ENCODE data around the gene SCG3.

Gene SCG3

DNA sequence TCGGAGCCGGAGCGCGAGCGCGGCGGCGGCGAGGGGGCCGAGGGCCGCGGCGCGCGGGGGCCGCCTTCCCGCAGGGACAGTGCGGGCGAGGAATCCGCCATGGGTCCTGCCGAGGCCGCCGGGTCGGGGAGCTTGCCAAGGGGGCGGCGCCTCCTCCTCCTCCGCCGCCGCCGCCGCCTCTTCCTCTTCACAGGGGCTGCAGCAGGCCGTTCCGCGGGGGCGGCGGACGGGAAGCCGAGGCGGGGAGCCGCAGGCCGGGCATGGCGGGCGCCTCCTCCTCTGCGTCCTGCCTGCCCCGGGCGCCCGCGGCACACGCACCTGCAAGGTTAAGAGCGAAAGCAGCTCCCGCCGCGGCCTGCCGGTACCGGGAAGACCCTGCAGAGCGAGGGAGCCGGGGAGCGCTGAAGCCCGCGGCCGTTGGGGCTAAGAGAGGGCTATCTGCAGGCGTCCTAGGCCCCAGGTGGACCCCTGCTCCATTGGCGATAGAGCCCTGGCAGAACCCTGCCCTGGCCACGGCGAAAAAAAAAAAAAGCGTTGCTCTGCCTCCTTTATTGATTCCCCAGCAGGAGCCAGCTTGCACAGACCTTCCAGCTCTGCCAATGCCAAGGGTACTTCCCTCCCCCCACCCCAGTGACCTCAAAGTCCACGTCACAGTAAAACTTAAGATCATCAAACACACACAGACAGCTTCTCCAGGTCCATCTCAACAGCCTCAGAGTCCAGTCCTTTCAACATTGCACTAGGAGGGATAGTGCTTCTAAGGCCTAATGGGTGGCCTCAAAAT, 56.4 kb downstream of the SCG3 start, which contains the start of gene LYSMD2:
Gene LYSMD2, minus strand, starts transcription at position 134 of the 784 bp plus-strand sequence. Its CDS starts 33 bp downstream, at position 101.
- H3K9me3 ChIP-seq (ENCODE audit: insufficient read depth, low read length) = no peaks in the 10 kb centered on the region
- no peak for DNase-seq (ENCODE audit: low read depth, low spot score)
- no peaks in the 10 kb centered on the region for H3K36me3 ChIP-seq (ENCODE audit: insufficient read depth, insufficient read length, low read length)
- H3K4me1 ChIP-seq (ENCODE audit: insufficient read depth, insufficient read length) = no peaks in the 10 kb centered on the region
- peak within 1 kb of the TSS; percentile 51 for H3K4me3 ChIP-seq (ENCODE audit: insufficient read length, low read depth)
- TF ChIP-seq YY1 (IDR thresholded peaks at IDR 0.05; ENCODE audit: insufficient read depth, insufficient read length) (no peak), ZNF274 (IDR thresholded peaks at IDR 0.05; ENCODE audit: low read depth, low read length) (no peak), SUZ12 (IDR thresholded peaks at IDR 0.05; ENCODE audit: extremely low read depth, insufficient read depth, insufficient read length) (no peak)
- H3K27me3 ChIP-seq (ENCODE audit: insufficient read depth, insufficient read length) = peaks cover 46% of the 10 kb centered on the region
- H3K9ac ChIP-seq (ENCODE audit: insufficient read length, low read depth) = peak within 1 kb of the TSS; percentile 72

DNA sequence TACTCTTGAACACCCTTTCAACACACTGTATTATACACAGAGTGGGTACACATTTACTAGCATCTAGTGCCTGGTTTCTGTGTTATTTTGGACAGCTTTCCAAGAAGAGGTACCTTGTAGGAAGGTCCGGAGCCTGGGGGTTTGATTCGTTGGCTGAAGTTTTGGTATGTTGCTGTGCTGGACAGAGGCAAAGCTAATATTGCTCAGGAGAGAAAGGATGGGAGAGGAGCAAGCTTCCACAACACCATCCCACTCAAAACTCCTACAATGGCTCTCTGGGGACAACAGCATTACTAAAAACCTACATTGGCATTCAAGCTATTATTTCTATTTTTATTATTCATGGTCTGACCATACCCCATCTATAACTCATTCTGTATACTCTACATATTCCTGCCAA, 57.2 kb downstream of the SCG3 start:
- H3K27me3 ChIP-seq (ENCODE audit: insufficient read depth, insufficient read length) = peaks cover 46% of the 10 kb centered on the region
- no peak overlapping the region for H3K9ac ChIP-seq (ENCODE audit: insufficient read length, low read depth)
- TF ChIP-seq SUZ12 (IDR thresholded peaks at IDR 0.05; ENCODE audit: extremely low read depth, insufficient read depth, insufficient read length) (no peak), ZNF274 (IDR thresholded peaks at IDR 0.05; ENCODE audit: low read depth, low read length) (no peak), YY1 (IDR thresholded peaks at IDR 0.05; ENCODE audit: insufficient read depth, insufficient read length) (no peak)
- no peak overlapping the region for H3K4me3 ChIP-seq (ENCODE audit: insufficient read length, low read depth)
- no peaks in the 10 kb centered on the region for H3K36me3 ChIP-seq (ENCODE audit: insufficient read depth, insufficient read length, low read length)
- DNase-seq (ENCODE audit: low read depth, low spot score) = no peak
- no peaks in the 10 kb centered on the region for H3K4me1 ChIP-seq (ENCODE audit: insufficient read depth, insufficient read length)
- no peaks in the 10 kb centered on the region for H3K9me3 ChIP-seq (ENCODE audit: insufficient read depth, low read length)

DNA sequence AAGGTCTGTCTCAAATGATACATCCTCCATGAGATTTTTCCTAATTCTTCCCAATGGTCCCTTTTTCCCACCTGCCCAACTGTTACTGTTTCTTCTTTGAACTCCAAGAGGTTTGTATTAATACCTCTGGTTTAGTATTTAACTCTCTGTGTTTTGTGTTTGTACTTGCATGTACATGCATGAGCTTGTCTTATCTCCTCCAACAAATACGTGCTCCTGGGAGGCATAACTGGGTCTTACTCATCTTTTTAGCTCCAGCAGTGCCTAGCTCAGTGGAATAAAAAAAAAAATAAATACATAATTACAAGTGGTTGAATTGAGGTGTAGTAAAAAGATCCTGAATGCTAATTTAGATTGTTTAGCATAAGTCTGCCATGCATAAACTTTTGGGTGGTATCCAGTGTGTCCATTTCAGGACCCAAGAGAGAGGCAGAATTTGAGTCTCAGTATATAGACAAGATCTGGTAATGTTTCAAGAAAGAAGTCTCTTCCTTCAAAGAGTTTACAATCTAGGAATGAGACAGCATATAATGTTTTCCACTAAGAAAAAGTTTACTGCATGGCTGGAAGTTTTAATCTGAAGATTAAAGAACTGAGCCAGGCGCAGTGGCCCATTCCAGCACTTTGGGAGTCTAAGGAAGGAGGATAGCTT, 57.9 kb downstream of the SCG3 start:
- no peak for DNase-seq (ENCODE audit: low read depth, low spot score)
- Histone ChIP-seq H3K36me3 (ENCODE audit: insufficient read depth, insufficient read length, low read length) (no peaks in the 10 kb centered on the region), H3K4me3 (ENCODE audit: insufficient read length, low read depth) (no peak overlapping the region), H3K27me3 (ENCODE audit: insufficient read depth, insufficient read length) (peaks cover 46% of the 10 kb centered on the region), H3K9me3 (ENCODE audit: insufficient read depth, low read length) (no peaks in the 10 kb centered on the region), H3K9ac (ENCODE audit: insufficient read length, low read depth) (no peak overlapping the region), H3K4me1 (ENCODE audit: insufficient read depth, insufficient read length) (no peaks in the 10 kb centered on the region)
- TF ChIP-seq ZNF274 (IDR thresholded peaks at IDR 0.05; ENCODE audit: low read depth, low read length) = no peak
- no peak for TF ChIP-seq SUZ12 (IDR thresholded peaks at IDR 0.05; ENCODE audit: extremely low read depth, insufficient read depth, insufficient read length)
- TF ChIP-seq YY1 (IDR thresholded peaks at IDR 0.05; ENCODE audit: insufficient read depth, insufficient read length) = no peak

DNA sequence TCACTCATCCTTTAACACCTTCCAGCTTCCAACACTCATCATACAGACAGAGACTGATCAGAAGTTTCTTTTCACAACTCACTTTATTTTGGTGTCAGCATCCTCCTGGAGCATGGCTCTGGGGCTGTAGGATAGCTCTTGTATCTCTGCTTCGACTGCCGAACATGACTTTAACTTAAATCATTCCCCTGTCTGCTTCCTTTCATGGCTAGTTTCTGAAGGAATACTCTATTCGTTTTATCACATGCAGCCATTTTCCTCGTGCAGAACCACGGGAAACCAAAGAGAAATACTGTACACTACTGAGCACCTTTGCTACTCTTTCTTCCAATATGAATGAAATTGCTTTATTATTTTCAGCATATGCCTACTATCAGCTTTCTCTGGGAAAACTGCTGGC, 68.0 kb downstream of the SCG3 start:
- Histone ChIP-seq H3K9me3 (ENCODE audit: insufficient read depth, low read length) (no peaks in the 10 kb centered on the region), H3K36me3 (ENCODE audit: insufficient read depth, insufficient read length, low read length) (no peaks in the 10 kb centered on the region), H3K4me1 (ENCODE audit: insufficient read depth, insufficient read length) (no peaks in the 10 kb centered on the region), H3K9ac (ENCODE audit: insufficient read length, low read depth) (no peak overlapping the region), H3K4me3 (ENCODE audit: insufficient read length, low read depth) (no peak overlapping the region), H3K27me3 (ENCODE audit: insufficient read depth, insufficient read length) (peaks cover 49% of the 10 kb centered on the region)
- DNase-seq (ENCODE audit: low read depth, low spot score) = no peak
- TF ChIP-seq YY1 (IDR thresholded peaks at IDR 0.05; ENCODE audit: insufficient read depth, insufficient read length) (no peak), ZNF274 (IDR thresholded peaks at IDR 0.05; ENCODE audit: low read depth, low read length) (no peak), SUZ12 (IDR thresholded peaks at IDR 0.05; ENCODE audit: extremely low read depth, insufficient read depth, insufficient read length) (no peak)

DNA sequence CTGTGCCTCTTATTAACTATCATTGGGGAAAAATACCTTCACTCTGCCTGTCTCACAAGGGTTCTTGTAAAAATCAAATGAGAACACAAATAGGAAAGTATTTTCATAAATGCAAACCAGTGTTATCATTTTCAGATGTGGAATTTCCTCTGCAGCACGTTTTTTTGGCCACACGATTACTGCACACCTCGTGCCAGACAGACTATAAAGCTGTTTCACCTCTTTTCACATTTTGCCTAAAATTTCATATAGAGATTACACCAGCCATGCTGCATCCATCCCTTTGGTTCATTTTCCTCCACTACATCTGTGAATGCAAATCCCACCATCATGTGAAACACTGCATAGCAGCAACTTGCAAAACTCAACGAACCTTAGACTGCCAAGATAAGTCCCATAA, 68.9 kb downstream of the SCG3 start:
- Histone ChIP-seq H3K4me3 (ENCODE audit: insufficient read length, low read depth) (no peak overlapping the region), H3K4me1 (ENCODE audit: insufficient read depth, insufficient read length) (no peaks in the 10 kb centered on the region), H3K27me3 (ENCODE audit: insufficient read depth, insufficient read length) (peaks cover 49% of the 10 kb centered on the region), H3K9ac (ENCODE audit: insufficient read length, low read depth) (no peak overlapping the region), H3K9me3 (ENCODE audit: insufficient read depth, low read length) (no peaks in the 10 kb centered on the region), H3K36me3 (ENCODE audit: insufficient read depth, insufficient read length, low read length) (no peaks in the 10 kb centered on the region)
- TF ChIP-seq SUZ12 (IDR thresholded peaks at IDR 0.05; ENCODE audit: extremely low read depth, insufficient read depth, insufficient read length) (no peak), YY1 (IDR thresholded peaks at IDR 0.05; ENCODE audit: insufficient read depth, insufficient read length) (no peak), ZNF274 (IDR thresholded peaks at IDR 0.05; ENCODE audit: low read depth, low read length) (no peak)
- DNase-seq (ENCODE audit: low read depth, low spot score) = no peak

DNA sequence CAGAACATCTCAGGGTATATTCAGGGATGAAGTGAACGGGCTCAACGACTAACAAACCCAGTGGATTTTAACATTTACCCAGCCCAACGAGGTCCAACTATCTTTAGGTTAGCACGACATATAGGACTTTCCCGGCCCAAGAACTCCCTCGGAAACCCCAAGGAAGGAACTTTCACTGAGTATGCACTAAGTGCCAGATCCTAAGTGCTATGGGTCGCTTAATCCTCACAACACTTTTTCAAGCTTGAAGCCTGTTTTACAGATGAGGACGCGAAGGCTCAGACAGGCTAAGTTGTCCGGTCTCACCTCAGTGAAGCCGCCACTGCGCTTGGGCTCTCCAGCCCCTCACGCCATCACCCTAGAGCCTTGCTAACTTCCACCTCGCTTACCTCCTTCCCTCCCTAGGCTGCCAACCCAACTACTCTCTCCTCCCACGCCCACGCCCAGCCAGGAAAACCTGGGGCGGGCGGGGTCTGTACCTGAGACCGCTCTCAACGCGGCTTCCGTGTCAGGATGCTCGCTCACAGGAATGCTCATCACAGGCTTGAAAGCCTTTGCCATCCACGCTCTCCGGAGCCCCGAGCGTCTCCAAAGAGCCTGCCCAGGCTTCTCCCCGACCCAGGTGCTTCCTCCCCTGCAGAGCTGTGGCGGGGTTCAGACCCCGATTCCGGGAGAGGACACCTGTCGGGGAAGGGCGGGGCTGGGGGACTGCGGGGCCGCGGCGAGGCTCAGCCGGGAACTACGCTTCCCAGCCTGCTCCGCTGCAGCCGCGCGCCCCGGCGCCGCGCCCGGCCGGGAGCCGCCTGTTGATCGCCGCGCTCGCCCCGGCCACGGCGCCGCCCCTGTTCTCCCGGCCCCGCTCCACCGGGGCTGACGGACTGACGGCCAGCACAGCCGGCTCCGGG, 69.7 kb downstream of the SCG3 start, which contains the start of gene TMOD2:
Gene TMOD2, plus strand, starts transcription at position 806 of the 905 bp plus-strand sequence. CDS start 14,845 bp downstream, outside the sequence.
- TF ChIP-seq ZNF274 (IDR thresholded peaks at IDR 0.05; ENCODE audit: low read depth, low read length) (no peak), YY1 (IDR thresholded peaks at IDR 0.05; ENCODE audit: insufficient read depth, insufficient read length) (no peak), SUZ12 (IDR thresholded peaks at IDR 0.05; ENCODE audit: extremely low read depth, insufficient read depth, insufficient read length) (peak; percentile 45)
- DNase-seq (ENCODE audit: low read depth, low spot score) = no peak
- H3K27me3 ChIP-seq (ENCODE audit: insufficient read depth, insufficient read length) = peaks cover 53% of the 10 kb centered on the region
- H3K4me1 ChIP-seq (ENCODE audit: insufficient read depth, insufficient read length) = no peaks in the 10 kb centered on the region
- H3K4me3 ChIP-seq (ENCODE audit: insufficient read length, low read depth) = peak within 1 kb of the TSS; percentile 59
- H3K9ac ChIP-seq (ENCODE audit: insufficient read length, low read depth) = peak within 1 kb of the TSS; percentile 64
- H3K36me3 ChIP-seq (ENCODE audit: insufficient read depth, insufficient read length, low read length) = no peaks in the 10 kb centered on the region
- no peaks in the 10 kb centered on the region for H3K9me3 ChIP-seq (ENCODE audit: insufficient read depth, low read length)
